Breast epithelium (tissue), 3 donors: ENCODE data around the gene NHP2.

Experiments used
- POLR2A ChIP-seq: fragments of 450-650 bp; IDR thresholded peaks from one replicate; pipeline ENCODE4 v1.6.1; 2016; ENCODE audit warnings: antibody characterized with exemption, mild to moderate bottlenecking, moderate library complexity
- POLR2AphosphoS5 ChIP-seq, 3 donors: sonication (generic); formaldehyde crosslinking; IDR thresholded peaks; one replicate each; pipeline ENCODE4 v1.6.1; 2017; ENCODE audit warnings: antibody characterized with exemption in 3 of 3
- TF ChIP-seq, protein P1 (sequence below), 3 donors: fragments of 450-650 bp; IDR thresholded peaks; one replicate each; pipeline ENCODE4 v1.5.1; 2016 to 2017; ENCODE audit warnings: antibody characterized with exemption in 3 of 3, mild to moderate bottlenecking in 3 of 3, moderate library complexity in 3 of 3

DNA sequence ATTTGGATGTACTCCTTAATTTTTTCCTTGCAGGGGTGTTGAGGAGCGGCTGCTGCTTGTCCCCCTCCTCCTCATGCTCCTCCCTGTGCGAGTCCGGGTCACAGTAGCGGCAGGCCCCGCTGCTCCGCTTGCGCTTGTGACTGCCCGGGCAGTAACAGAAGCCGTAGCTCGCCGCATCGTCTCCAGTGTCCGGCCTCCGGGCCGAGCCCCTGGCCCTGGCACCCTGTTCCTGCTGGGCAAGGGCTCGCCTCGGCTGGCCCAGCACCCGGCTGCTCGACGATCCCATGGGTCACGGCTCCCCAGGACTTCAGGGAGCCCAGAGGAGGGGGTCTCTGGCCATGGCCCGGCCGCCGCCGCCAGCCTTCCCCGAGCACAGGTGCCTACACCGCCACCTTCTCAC lies 33.3 kb upstream of the NHP2 start, which contains the start of gene GMCL2:
- TF ChIP-seq, protein P1, sequence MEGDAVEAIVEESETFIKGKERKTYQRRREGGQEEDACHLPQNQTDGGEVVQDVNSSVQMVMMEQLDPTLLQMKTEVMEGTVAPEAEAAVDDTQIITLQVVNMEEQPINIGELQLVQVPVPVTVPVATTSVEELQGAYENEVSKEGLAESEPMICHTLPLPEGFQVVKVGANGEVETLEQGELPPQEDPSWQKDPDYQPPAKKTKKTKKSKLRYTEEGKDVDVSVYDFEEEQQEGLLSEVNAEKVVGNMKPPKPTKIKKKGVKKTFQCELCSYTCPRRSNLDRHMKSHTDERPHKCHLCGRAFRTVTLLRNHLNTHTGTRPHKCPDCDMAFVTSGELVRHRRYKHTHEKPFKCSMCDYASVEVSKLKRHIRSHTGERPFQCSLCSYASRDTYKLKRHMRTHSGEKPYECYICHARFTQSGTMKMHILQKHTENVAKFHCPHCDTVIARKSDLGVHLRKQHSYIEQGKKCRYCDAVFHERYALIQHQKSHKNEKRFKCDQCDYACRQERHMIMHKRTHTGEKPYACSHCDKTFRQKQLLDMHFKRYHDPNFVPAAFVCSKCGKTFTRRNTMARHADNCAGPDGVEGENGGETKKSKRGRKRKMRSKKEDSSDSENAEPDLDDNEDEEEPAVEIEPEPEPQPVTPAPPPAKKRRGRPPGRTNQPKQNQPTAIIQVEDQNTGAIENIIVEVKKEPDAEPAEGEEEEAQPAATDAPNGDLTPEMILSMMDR (IDR thresholded peaks at IDR 0.05) = no peak
- TF ChIP-seq POLR2A (no peak), POLR2AphosphoS5 (IDR thresholded peaks at IDR 0.05) (no peak)
